HEK293 (cell line): Measurements from ENCODE around the gene ANKRD6.

ENCODE experiments used
- CTCF ChIA-PET: fragments of 350-600 bp; formaldehyde crosslinking; extraction: SDS; loops from one replicate; lab custom pipeline; 2021; ENCODE audit warnings: antibody characterized with exemption; lab: Yijun Ruan, JAX
- POLR2A ChIA-PET: fragments of 300-600 bp; formaldehyde crosslinking; extraction: SDS; loops from one replicate; lab custom pipeline; 2020; ENCODE audit warnings: antibody characterized with exemption, inconsistent platforms; lab: Yijun Ruan, JAX
- H3K27ac ChIP-seq: fragments of 200-500 bp; sonication (Bioruptor generic); 2 replicates; pipeline ENCODE4 v1.5.1; 2014; ENCODE audit warnings: low read depth, low read length, control low read depth, inconsistent platforms; ENCODE audit errors: extremely low read depth
- H3K36me3 ChIP-seq, 2 experiments: fragments of 200-500 bp in 1 of 2; sonication (Bioruptor generic) in 1 of 2; 1 replicate in 1 of 2; 2 replicates in 1 of 2; pipeline ENCODE4 v1.5.1; 2014 to 2017; ENCODE audit warnings: inconsistent platforms in 2 of 2, low read length in 2 of 2; ENCODE audit not compliant: control insufficient read depth in 2 of 2, insufficient read depth in 1 of 2
- H3K4me1 ChIP-seq: fragments of 200-500 bp; sonication (Bioruptor generic); 2 replicates; pipeline ENCODE4 v1.5.1; 2014; ENCODE audit warnings: mild to moderate bottlenecking, low read length, inconsistent platforms; ENCODE audit not compliant: control insufficient read depth, insufficient read depth
- H3K4me3 ChIP-seq: 2 replicates; pipeline ENCODE4 v1.5.1; 2011; ENCODE audit warnings: low read depth, mild to moderate bottlenecking, control low read depth, low read length, moderate library complexity
- H3K9me3 ChIP-seq: fragments of 200-500 bp; sonication (Bioruptor generic); 2 replicates; pipeline ENCODE4 v1.5.1; 2014; ENCODE audit warnings: low read depth, low read length, inconsistent platforms; ENCODE audit not compliant: control insufficient read depth, insufficient read depth
- GFI1B ChIP-seq: fragments of 450-650 bp; formaldehyde crosslinking; IDR thresholded peaks from 2 replicates; pipeline ENCODE4 v1.5.1; 2016; ENCODE audit warnings: missing biosample characterization, missing genetic modification characterization
- GLIS1 ChIP-seq: fragments of 450-650 bp; formaldehyde crosslinking; IDR thresholded peaks from 2 replicates; pipeline ENCODE4 v1.5.1; 2016; ENCODE audit warnings: missing biosample characterization, missing genetic modification characterization
- KLF7 ChIP-seq: fragments of 450-650 bp; formaldehyde crosslinking; IDR thresholded peaks from 2 replicates; pipeline ENCODE4 v1.5.1; 2016; ENCODE audit warnings: missing biosample characterization, missing genetic modification characterization, borderline replicate concordance
- OVOL3 ChIP-seq: fragments of 450-650 bp; formaldehyde crosslinking; IDR thresholded peaks from 2 replicates; pipeline ENCODE4 v1.5.1; 2016; ENCODE audit warnings: missing biosample characterization, missing genetic modification characterization
- REPIN1 ChIP-seq: fragments of 450-650 bp; formaldehyde crosslinking; IDR thresholded peaks from 2 replicates; pipeline ENCODE4 v1.5.1; 2017; ENCODE audit warnings: missing biosample characterization, missing genetic modification characterization, low read depth
- SALL2 ChIP-seq: fragments of 450-650 bp; formaldehyde crosslinking; IDR thresholded peaks from 2 replicates; pipeline ENCODE4 v1.5.0; 2017; ENCODE audit warnings: missing biosample characterization, mild to moderate bottlenecking, missing genetic modification characterization, borderline replicate concordance
- SCRT2 ChIP-seq: fragments of 450-650 bp; formaldehyde crosslinking; IDR thresholded peaks from 2 replicates; pipeline ENCODE4 v1.5.1; 2016; ENCODE audit warnings: missing biosample characterization, missing genetic modification characterization
- ZBTB21 ChIP-seq: fragments of 450-650 bp; formaldehyde crosslinking; IDR thresholded peaks from 2 replicates; pipeline ENCODE4 v1.5.1; 2017; ENCODE audit warnings: missing biosample characterization, missing genetic modification characterization
- ZFP37 ChIP-seq: fragments of 450-650 bp; formaldehyde crosslinking; IDR thresholded peaks from 2 replicates; pipeline ENCODE4 v1.5.1; 2016; ENCODE audit warnings: missing biosample characterization, missing genetic modification characterization
- ZNF121 ChIP-seq: fragments of 450-650 bp; formaldehyde crosslinking; IDR thresholded peaks from 2 replicates; pipeline ENCODE4 v1.5.1; 2016; ENCODE audit warnings: missing biosample characterization, missing genetic modification characterization
- ZNF132 ChIP-seq: fragments of 450-650 bp; formaldehyde crosslinking; IDR thresholded peaks from 2 replicates; pipeline ENCODE4 v1.5.1; 2017; ENCODE audit warnings: missing biosample characterization, missing genetic modification characterization, borderline replicate concordance
- ZNF184 ChIP-seq: fragments of 450-650 bp; IDR thresholded peaks from 2 replicates; pipeline ENCODE4 v1.5.1; 2018; ENCODE audit warnings: missing biosample characterization, mild to moderate bottlenecking, missing genetic modification characterization
- ZNF292 ChIP-seq: fragments of 450-650 bp; formaldehyde crosslinking; IDR thresholded peaks from 2 replicates; pipeline ENCODE4 v1.5.1; 2016; ENCODE audit warnings: low read depth, missing biosample characterization, missing genetic modification characterization, borderline replicate concordance
- ZNF324 ChIP-seq: fragments of 450-650 bp; formaldehyde crosslinking; IDR thresholded peaks from 2 replicates; pipeline ENCODE4 v1.5.1; 2016; ENCODE audit warnings: missing biosample characterization, missing genetic modification characterization
- ZNF335 ChIP-seq: fragments of 450-650 bp; formaldehyde crosslinking; conservative IDR thresholded peaks from 2 replicates; pipeline ENCODE4 v1.5.1; 2016; ENCODE audit warnings: missing biosample characterization, missing genetic modification characterization
- ZNF354C ChIP-seq: fragments of 450-650 bp; formaldehyde crosslinking; IDR thresholded peaks from 2 replicates; pipeline ENCODE4 v1.5.1; 2016; ENCODE audit warnings: missing biosample characterization, missing genetic modification characterization, low read depth, borderline replicate concordance
- ZNF521 ChIP-seq: fragments of 450-650 bp; formaldehyde crosslinking; IDR thresholded peaks from 2 replicates; pipeline ENCODE4 v1.5.1; 2017; ENCODE audit warnings: missing biosample characterization, mild to moderate bottlenecking, missing genetic modification characterization
- ZNF654 ChIP-seq: fragments of 450-650 bp; formaldehyde crosslinking; IDR thresholded peaks from 2 replicates; pipeline ENCODE4 v1.5.1; 2016; ENCODE audit warnings: low read depth, missing biosample characterization, missing genetic modification characterization
- ZNF701 ChIP-seq: fragments of 450-650 bp; formaldehyde crosslinking; IDR thresholded peaks from 2 replicates; pipeline ENCODE4 v1.5.1; 2016; ENCODE audit warnings: missing biosample characterization, missing genetic modification characterization
- ZNF776 ChIP-seq: fragments of 450-650 bp; formaldehyde crosslinking; IDR thresholded peaks from 2 replicates; pipeline ENCODE4 v1.5.0; 2017; ENCODE audit warnings: missing biosample characterization, missing genetic modification characterization, borderline replicate concordance
- ZNF785 ChIP-seq: fragments of 450-650 bp; formaldehyde crosslinking; IDR thresholded peaks from 2 replicates; pipeline ENCODE4 v1.5.1; 2016; ENCODE audit warnings: missing biosample characterization, missing genetic modification characterization
- ZNF830 ChIP-seq: fragments of 450-650 bp; IDR thresholded peaks from 2 replicates; pipeline ENCODE4 v1.5.0; 2018; ENCODE audit warnings: missing biosample characterization, missing genetic modification characterization, low read depth, mild to moderate bottlenecking, moderate library complexity
- TF ChIP-seq, protein P1 (sequence below): fragments of 450-650 bp; formaldehyde crosslinking; IDR thresholded peaks from 2 replicates; pipeline ENCODE4; 2016; ENCODE audit warnings: missing biosample characterization, missing genetic modification characterization
- TF ChIP-seq, protein P2 (sequence below): fragments of 450-650 bp; formaldehyde crosslinking; IDR thresholded peaks from 2 replicates; pipeline ENCODE4 v1.5.1; 2017; ENCODE audit warnings: missing biosample characterization, missing genetic modification characterization
- TF ChIP-seq, protein P3 (sequence below): fragments of 450-650 bp; formaldehyde crosslinking; IDR thresholded peaks from 2 replicates; pipeline ENCODE4 v1.5.0; 2017; ENCODE audit warnings: missing biosample characterization, missing genetic modification characterization, borderline replicate concordance

ANKRD6 gene

DNA sequence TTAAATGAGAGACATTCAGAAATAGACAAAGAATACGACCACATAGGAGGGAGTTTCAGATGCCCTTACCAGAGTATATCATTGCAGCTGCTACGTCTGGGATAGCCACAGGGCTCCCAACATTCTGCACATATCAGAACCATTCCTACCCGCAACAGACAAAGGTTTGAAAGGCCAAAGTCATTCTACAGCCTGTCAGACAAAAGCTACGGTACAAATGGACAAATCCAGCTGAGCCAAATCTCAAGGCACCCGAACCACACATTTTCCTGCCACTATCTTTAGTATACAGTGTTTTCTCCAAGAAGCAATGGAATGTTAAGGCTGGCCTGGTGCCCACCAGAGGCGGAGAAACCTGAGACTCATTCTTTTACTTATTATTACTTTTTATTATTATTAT lies 236.1 kb downstream of the ANKRD6 start:
- H3K9me3 ChIP-seq: no peaks in the 10 kb centered on the region
- no peaks in the 10 kb centered on the region for H3K4me1 ChIP-seq
- H3K4me3 ChIP-seq: no peak overlapping the region
- no peak for TF ChIP-seq ZNF654 (tag by site-specific recombination)
- TF ChIP-seq ZNF830 (tag by site-specific recombination): no peak
- no peak for TF ChIP-seq ZNF184 (tag by site-specific recombination)
- TF ChIP-seq GLIS1: no peak
- TF ChIP-seq ZNF701 (tag by site-specific recombination): no peak
- no peak for TF ChIP-seq ZNF335 (tag by site-specific recombination)
- TF ChIP-seq GFI1B (tag by site-specific recombination): no peak
- TF ChIP-seq SALL2: no peak
- TF ChIP-seq ZNF776 (tag by site-specific recombination): no peak
- no peak for TF ChIP-seq ZFP37 (tag by site-specific recombination)
- ChIA-PET CTCF (interaction anchor here (0.6 to 1.5 kb wide), 3 partner anchors 13 to 695 kb away, joined by 3 to 6 read pairs (median 3); no protein-coding TSS in a partner anchor), POLR2A (interaction anchor here (1.0 kb wide), 1 partner anchor 35 kb away, joined by 3 read pairs; no protein-coding TSS in a partner anchor)
- H3K27ac ChIP-seq: no peak overlapping the region
- H3K36me3 ChIP-seq: peaks cover 57 to 84% of the 10 kb centered on the region in 2 experiments

DNA sequence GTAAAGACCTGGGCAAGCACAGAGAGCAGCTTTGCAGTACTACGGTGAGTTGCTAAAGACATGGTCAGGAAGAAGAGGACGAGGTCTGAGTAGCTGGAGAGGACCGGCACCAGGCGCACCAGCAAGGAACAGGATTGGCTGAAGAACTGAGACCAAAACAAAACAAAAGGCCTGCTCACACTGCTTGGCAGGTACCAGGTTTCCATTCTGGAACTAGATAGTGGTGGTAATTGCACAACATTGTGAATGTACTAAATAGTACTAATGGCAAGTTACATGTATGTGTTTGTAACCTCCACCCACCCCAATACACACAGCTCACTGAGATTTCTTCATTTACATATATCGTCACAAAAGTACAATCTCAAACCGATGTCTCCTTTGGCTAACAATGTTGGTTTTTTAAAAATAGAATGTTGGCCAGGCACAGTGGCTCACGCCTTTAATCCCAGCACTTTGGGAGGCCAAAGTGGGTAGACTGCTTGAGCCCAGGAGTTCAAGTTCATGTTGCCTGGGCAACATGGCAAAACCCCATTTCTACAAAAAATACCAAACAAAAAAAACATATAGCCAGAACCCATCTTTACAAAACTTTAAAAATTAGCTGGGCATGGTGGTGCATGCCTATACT lies 238.1 kb downstream of the ANKRD6 start:
- TF ChIP-seq ZNF324 (tag by site-specific recombination) (no peak), ZNF292 (tag by site-specific recombination) (no peak), REPIN1 (tag by site-specific recombination) (no peak), ZNF785 (tag by site-specific recombination) (no peak), ZFP37 (tag by site-specific recombination) (no peak), ZNF354C (no peak), ZNF132 (tag by site-specific recombination) (no peak)
- TF ChIP-seq, protein P1, sequence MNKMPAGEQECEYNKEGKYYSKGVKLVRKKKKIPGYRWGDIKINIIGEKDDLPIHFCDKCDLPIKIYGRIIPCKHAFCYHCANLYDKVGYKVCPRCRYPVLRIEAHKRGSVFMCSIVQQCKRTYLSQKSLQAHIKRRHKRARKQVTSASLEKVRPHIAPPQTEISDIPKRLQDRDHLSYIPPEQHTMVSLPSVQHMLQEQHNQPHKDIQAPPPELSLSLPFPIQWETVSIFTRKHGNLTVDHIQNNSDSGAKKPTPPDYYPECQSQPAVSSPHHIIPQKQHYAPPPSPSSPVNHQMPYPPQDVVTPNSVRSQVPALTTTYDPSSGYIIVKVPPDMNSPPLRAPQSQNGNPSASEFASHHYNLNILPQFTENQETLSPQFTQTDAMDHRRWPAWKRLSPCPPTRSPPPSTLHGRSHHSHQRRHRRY: no peak
- TF ChIP-seq, protein P2, sequence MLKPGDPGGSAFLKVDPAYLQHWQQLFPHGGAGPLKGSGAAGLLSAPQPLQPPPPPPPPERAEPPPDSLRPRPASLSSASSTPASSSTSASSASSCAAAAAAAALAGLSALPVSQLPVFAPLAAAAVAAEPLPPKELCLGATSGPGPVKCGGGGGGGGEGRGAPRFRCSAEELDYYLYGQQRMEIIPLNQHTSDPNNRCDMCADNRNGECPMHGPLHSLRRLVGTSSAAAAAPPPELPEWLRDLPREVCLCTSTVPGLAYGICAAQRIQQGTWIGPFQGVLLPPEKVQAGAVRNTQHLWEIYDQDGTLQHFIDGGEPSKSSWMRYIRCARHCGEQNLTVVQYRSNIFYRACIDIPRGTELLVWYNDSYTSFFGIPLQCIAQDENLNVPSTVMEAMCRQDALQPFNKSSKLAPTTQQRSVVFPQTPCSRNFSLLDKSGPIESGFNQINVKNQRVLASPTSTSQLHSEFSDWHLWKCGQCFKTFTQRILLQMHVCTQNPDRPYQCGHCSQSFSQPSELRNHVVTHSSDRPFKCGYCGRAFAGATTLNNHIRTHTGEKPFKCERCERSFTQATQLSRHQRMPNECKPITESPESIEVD (tag by site-specific recombination): no peak
- Histone ChIP-seq H3K27ac (no peak overlapping the region), H3K4me1 (no peaks in the 10 kb centered on the region), H3K4me3 (no peak overlapping the region), H3K9me3 (no peaks in the 10 kb centered on the region), H3K36me3 (peaks cover 45 to 90% of the 10 kb centered on the region in 2 experiments)
- ChIA-PET CTCF (interaction anchor here (1.0 kb wide), 1 partner anchor 9 kb away, joined by 4 read pairs; no protein-coding TSS in a partner anchor), POLR2A (no interaction called here)

DNA sequence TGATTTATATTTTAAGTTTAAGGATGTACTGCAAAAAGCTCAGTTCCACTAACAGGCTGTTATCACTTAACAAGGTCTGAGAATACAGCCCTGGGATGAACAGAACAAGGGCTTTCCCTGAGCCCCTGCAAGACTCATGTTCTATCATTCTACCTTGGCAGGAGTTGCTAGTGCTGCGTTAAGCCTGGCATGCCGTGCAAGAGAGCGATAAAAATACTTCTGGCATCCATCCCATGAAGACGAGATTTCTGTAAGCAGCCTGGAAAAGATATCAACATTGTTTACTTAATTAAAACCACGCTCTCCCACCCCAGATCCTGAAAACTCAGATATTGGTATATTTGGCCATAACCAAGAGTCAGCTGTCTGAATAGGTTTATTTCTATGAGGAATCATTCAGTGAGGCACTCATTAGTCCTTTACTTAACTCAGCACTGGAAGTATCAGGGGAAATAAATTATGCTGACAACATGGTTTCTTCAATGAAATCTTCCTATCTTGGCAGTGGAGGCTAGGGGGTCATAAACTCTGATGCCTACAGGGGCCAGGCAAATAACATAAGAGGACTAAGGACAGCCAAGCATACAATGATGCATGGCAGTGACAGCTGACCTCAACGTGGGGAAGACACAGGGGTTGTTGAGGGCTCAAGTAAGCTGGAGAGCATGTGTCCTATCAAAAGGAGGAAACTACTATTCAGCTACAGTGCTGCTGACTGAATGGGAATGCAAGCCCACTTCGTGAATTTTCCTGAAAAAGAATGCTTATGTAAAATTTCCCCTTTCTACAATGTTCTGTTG lies 243.2 kb downstream of the ANKRD6 start:
- H3K4me3 ChIP-seq: no peak overlapping the region
- H3K27ac ChIP-seq: no peak overlapping the region
- TF ChIP-seq OVOL3: no peak
- TF ChIP-seq SCRT2 (tag by site-specific recombination): no peak
- no peak for TF ChIP-seq ZNF121
- TF ChIP-seq KLF7 (tag by site-specific recombination): no peak
- TF ChIP-seq ZBTB21 (tag by site-specific recombination): no peak
- TF ChIP-seq, protein P3, sequence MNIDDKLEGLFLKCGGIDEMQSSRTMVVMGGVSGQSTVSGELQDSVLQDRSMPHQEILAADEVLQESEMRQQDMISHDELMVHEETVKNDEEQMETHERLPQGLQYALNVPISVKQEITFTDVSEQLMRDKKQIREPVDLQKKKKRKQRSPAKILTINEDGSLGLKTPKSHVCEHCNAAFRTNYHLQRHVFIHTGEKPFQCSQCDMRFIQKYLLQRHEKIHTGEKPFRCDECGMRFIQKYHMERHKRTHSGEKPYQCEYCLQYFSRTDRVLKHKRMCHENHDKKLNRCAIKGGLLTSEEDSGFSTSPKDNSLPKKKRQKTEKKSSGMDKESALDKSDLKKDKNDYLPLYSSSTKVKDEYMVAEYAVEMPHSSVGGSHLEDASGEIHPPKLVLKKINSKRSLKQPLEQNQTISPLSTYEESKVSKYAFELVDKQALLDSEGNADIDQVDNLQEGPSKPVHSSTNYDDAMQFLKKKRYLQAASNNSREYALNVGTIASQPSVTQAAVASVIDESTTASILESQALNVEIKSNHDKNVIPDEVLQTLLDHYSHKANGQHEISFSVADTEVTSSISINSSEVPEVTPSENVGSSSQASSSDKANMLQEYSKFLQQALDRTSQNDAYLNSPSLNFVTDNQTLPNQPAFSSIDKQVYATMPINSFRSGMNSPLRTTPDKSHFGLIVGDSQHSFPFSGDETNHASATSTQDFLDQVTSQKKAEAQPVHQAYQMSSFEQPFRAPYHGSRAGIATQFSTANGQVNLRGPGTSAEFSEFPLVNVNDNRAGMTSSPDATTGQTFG (tag by site-specific recombination): no peak
- TF ChIP-seq ZNF521 (tag by site-specific recombination): no peak
- POLR2A ChIA-PET: no interaction called here
- peaks cover 32 to 99% of the 10 kb centered on the region in 2 experiments for H3K36me3 ChIP-seq
- CTCF ChIA-PET: interaction anchor here (0.7 kb wide), 1 partner anchor 696 kb away, joined by 3 read pairs; no protein-coding TSS in a partner anchor
- H3K9me3 ChIP-seq: no peaks in the 10 kb centered on the region
- no peaks in the 10 kb centered on the region for H3K4me1 ChIP-seq
